H1 (cell line): Measurements from ENCODE around the gene KIF15.

ENCODE experiments used
- ATF3 ChIP-seq: IDR thresholded peaks from 2 replicates; pipeline ENCODE4 v1.6.1; 2011; ENCODE audit warnings: low read depth, mild to moderate bottlenecking, low read length; ENCODE audit not compliant: insufficient read depth
- CBX8 ChIP-seq: fragments of 300-800, 300-1000 bp; sonication (generic); IDR thresholded peaks from 2 replicates; pipeline ENCODE4 v1.7.1; 2016; ENCODE audit warnings: low read depth, low read length, borderline replicate concordance
- CHD1 ChIP-seq: IDR thresholded peaks from 2 replicates; pipeline ENCODE4 v1.6.1; 2012; ENCODE audit warnings: low read depth, low read length, improper control_type of control experiment
- CTCF ChIP-seq, 3 experiments: IDR thresholded peaks; 1 replicate in 2 of 3; 2 replicates in 1 of 3; pipeline versions ENCODE4 v1.5.1 to v1.6.1; 2011; ENCODE audit warnings: low read length in 3 of 3, mild to moderate bottlenecking in 3 of 3, inconsistent platforms in 2 of 3, low read depth in 1 of 3, moderate library complexity in 1 of 3; ENCODE audit not compliant: insufficient read depth in 1 of 3; ENCODE audit errors: control extremely low read depth in 1 of 3
- EP300 ChIP-seq, 2 experiments: IDR thresholded peaks; 1 replicate in 1 of 2; 2 replicates in 1 of 2; pipeline ENCODE4 v1.6.1; 2011 to 2012; ENCODE audit warnings: low read depth in 2 of 2, low read length in 2 of 2, mild to moderate bottlenecking in 2 of 2, borderline replicate concordance in 1 of 2, inconsistent platforms in 1 of 2, moderate library complexity in 1 of 2
- EZH2 ChIP-seq: fragments of 200-600 bp; sonication (generic); IDR thresholded peaks from 2 replicates; pipeline ENCODE4 v1.7.1; 2012; ENCODE audit warnings: low read depth, mild to moderate bottlenecking, moderate library complexity, low read length, inconsistent platforms; ENCODE audit not compliant: severe bottlenecking
- KDM1A ChIP-seq: fragments of 200-600, 300-600 bp; sonication (generic); IDR thresholded peaks from 2 replicates; pipeline ENCODE4 v1.7.1; 2016; ENCODE audit warnings: mild to moderate bottlenecking, low read length, borderline replicate concordance
- POLR2A ChIP-seq, 2 experiments: IDR thresholded peaks; 1 replicate in 1 of 2; 2 replicates in 1 of 2; pipeline ENCODE4 v1.6.1; 2011; ENCODE audit warnings: low read depth in 2 of 2, low read length in 2 of 2, mild to moderate bottlenecking in 2 of 2; ENCODE audit errors: control extremely low read depth in 1 of 2
- POLR2AphosphoS5 ChIP-seq: IDR thresholded peaks from 2 replicates; pipeline ENCODE4 v1.6.1; 2011; ENCODE audit warnings: low read depth, low read length
- RFX5 ChIP-seq: IDR thresholded peaks from 2 replicates; pipeline ENCODE4 v1.6.1; 2011; ENCODE audit warnings: low read depth, low read length, improper control_type of control experiment, borderline replicate concordance
- RNF2 ChIP-seq: fragments of 200-900, 300-1000 bp; sonication (generic); IDR thresholded peaks from 2 replicates; pipeline ENCODE4 v1.7.1; 2016; ENCODE audit warnings: borderline replicate concordance, low read depth, mild to moderate bottlenecking, antibody characterized with exemption, low read length; ENCODE audit not compliant: poor library complexity, severe bottlenecking; ENCODE audit errors: missing control alignments
- SIN3A ChIP-seq, 2 experiments: IDR thresholded peaks in 1 of 2; conservative IDR thresholded peaks in 1 of 2; 2 replicates each; pipeline ENCODE4 v1.6.1; 2011 to 2012; ENCODE audit warnings: low read length in 2 of 2, improper control_type of control experiment in 1 of 2, low read depth in 1 of 2, mild to moderate bottlenecking in 1 of 2
- SIRT6 ChIP-seq: IDR thresholded peaks from one replicate; pipeline ENCODE4 v1.7.1; 2012; ENCODE audit warnings: low read length, inconsistent platforms
- TAF1 ChIP-seq: IDR thresholded peaks from 2 replicates; pipeline ENCODE4 v1.6.1; 2011; ENCODE audit warnings: mild to moderate bottlenecking, low read depth, low read length

DNA sequence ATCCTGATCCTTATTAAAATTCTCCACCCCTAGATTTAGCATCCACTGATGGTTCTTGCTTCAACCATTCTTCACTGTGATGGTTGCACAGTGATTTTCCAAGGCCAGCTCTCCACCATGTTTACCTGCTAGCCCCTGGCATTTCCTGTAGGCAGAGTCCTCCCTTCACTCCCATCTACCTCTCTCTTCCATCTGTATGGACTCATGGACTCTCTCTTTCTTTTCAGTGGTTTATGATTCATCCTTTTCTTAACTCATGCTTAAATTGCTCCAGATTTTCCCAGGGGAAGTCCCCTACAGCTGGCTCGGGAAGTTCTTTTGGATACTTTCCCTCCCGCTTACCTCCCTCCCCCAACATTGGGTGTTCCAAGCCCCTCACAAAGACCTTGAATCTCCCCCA is 131.5 kb downstream of the KIF15 start:
- TF ChIP-seq CTCF (IDR thresholded peaks at IDR 0.05; ENCODE audit: control extremely low read depth in 1 of 3, insufficient read depth in 1 of 3, low read depth in 1 of 3, low read length in 3 of 3) (no peak), ATF3 (no peak), RFX5 (no peak), POLR2A (IDR thresholded peaks at IDR 0.05; ENCODE audit: control extremely low read depth in 1 of 2, low read depth in 2 of 2, low read length in 2 of 2) (no peak), SIRT6 (no peak), CHD1 (no peak), TAF1 (no peak), SIN3A (conservative IDR thresholded peaks at IDR 0.05 in 1 of 2, IDR thresholded peaks at IDR 0.05 in 1 of 2; ENCODE audit: low read depth in 1 of 2, low read length in 2 of 2) (no peak), KDM1A (no peak), EP300 (IDR thresholded peaks at IDR 0.05; ENCODE audit: borderline replicate concordance in 1 of 2, low read depth in 2 of 2, low read length in 2 of 2) (no peak), POLR2AphosphoS5 (no peak), EZH2 (no peak), CBX8 (no peak), RNF2 (no peak)
